Measurements from ENCODE around the gene POLK. TPM values are rescaled to one million over a fixed set of nuclear protein-coding genes. Genes with fewer than 3 reads are reported as not detected.

The POLK gene
- 10 to 100 TPM; 18.8 to 33.5 TPM for total RNA-seq

GRCh38 chr5:75511435-75512382 lies at the start of gene POLK, which contains the start of gene CERT1:
TSS of gene POLK (plus strand) at chr5:75511891.
TSS of gene CERT1 (minus strand) at chr5:75511629. CDS start at chr5:75511207, 422 bp downstream.
- H3K27ac ChIP-seq = peak within 1 kb of the TSS; percentile 50 to 92 (median 86)
- TF ChIP-seq CTCF (IDR thresholded peaks at IDR 0.05) (no peak), POLR2A (IDR thresholded peaks at IDR 0.05) (peak; percentile 67 to 94 (median 91))
- intact Hi-C loops (cut with DNase I) = no loop called here
- 0 to 1% methylated on average over 60 to 71 of the region's 71 CpGs for WGBS, 2 donors
- H3K9me3 ChIP-seq = no peaks in the 10 kb centered on the region
- no peaks in the 10 kb centered on the region for H3K27me3 ChIP-seq
- ATAC-seq (peak; percentile 98), DNase-seq (peak; percentile 96 to 98 (median 97))
- peak within 1 kb of the TSS; percentile 69 to 84 for H3K4me3 ChIP-seq
- peaks cover 40% of the 10 kb centered on the region for H3K4me1 ChIP-seq
- no peaks in the 10 kb centered on the region for H3K36me3 ChIP-seq (replicated peaks in 1 of 2; ENCODE audit: insufficient read depth in 1 of 2, low read depth in 2 of 2)

- Histone ChIP-seq H3K9me3 (no peaks in the 10 kb centered on the region), H3K4me1 (peaks cover 23% of the 10 kb centered on the region), H3K36me3 (replicated peaks in 1 of 2; ENCODE audit: insufficient read depth in 1 of 2, low read depth in 2 of 2) (no peaks in the 10 kb centered on the region), H3K4me3 (no peak overlapping the region), H3K27ac (no peak overlapping the region), H3K27me3 (no peaks in the 10 kb centered on the region)
- intact Hi-C loops (cut with DNase I) = no loop called here
- 91% methylated on average over 2 of the region's 2 CpGs for WGBS, 2 donors
- ATAC-seq (no peak), DNase-seq (no peak)
- TF ChIP-seq CTCF (IDR thresholded peaks at IDR 0.05) = no peak
- TF ChIP-seq POLR2A (IDR thresholded peaks at IDR 0.05) = no peak
Observed at GRCh38 chr5:75463726-75464125, 48.0 kb upstream of the POLK start.

GRCh38 chr5:75465480-75465879 lies 46.2 kb upstream of the POLK start:
- DNase-seq (no peak), ATAC-seq (no peak)
- WGBS, 2 donors = 88 to 90% methylated on average over 1 of the region's 1 CpG
- Histone ChIP-seq H3K9me3 (peaks cover 0 to 3% (median 0%) of the 10 kb centered on the region in 3 donors), H3K4me1 (peaks cover 20% of the 10 kb centered on the region), H3K27ac (no peak overlapping the region), H3K27me3 (no peaks in the 10 kb centered on the region), H3K4me3 (no peak overlapping the region), H3K36me3 (replicated peaks in 1 of 2; ENCODE audit: insufficient read depth in 1 of 2, low read depth in 2 of 2) (no peaks in the 10 kb centered on the region)
- intact Hi-C loops (cut with DNase I) = no loop called here
- TF ChIP-seq POLR2A (IDR thresholded peaks at IDR 0.05) (no peak), CTCF (IDR thresholded peaks at IDR 0.05) (no peak)

DNA sequence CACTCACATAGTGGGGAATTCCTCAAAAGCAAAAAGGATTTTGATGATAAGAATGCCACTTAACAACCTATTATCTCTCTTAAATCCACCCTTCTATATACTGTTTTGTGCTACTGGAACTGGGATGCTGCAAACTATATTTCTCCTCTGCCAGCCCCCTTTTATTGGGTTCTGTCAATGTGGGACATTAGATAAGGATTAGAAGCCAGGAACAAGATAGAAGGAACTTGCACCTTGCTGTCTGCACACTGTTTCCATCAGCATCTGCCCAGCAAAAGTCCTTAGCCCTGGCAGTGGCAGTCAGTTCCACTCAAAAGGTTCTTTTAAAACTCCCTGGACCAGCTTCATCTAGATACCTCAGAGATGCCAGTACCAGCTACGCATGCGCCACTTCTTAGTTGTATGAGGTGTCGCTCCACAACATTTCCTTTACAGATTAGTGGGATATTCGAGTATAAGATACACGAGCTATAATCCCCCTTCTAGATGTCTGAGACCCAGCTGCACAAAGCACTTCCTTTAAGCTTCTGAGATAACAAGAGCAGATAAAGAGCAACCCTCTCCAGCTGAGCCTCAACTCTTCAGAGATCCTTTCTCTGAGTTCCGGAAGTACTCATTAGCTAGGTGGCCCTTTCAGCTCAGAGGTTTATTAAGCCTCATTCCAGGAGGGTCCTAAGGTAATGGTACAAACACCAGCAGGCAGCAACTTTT lies 45.5 kb upstream of the POLK start:
- Histone ChIP-seq H3K27ac (no peak overlapping the region), H3K9me3 (peaks cover 0 to 3% (median 0%) of the 10 kb centered on the region in 3 donors), H3K4me1 (peaks cover 14% of the 10 kb centered on the region), H3K4me3 (no peak overlapping the region), H3K36me3 (replicated peaks in 1 of 2; ENCODE audit: insufficient read depth in 1 of 2, low read depth in 2 of 2) (no peaks in the 10 kb centered on the region), H3K27me3 (no peaks in the 10 kb centered on the region)
- no peak for DNase-seq
- 86 to 94% methylated on average over 6 of the region's 6 CpGs for WGBS, 2 donors
- intact Hi-C loops (cut with DNase I) = no loop called here
- ATAC-seq = no peak
- TF ChIP-seq POLR2A (IDR thresholded peaks at IDR 0.05) = no peak
- TF ChIP-seq CTCF (IDR thresholded peaks at IDR 0.05) = no peak

Data from body of pancreas (tissue), 4 donors.